CD8-positive, alpha-beta memory T cell (primary cell): ENCODE measurements around the gene ZNF862. TPM values are rescaled to one million over a fixed set of nuclear protein-coding genes. Genes with fewer than 3 reads are reported as not detected.

Experiments
- CTCF ChIA-PET: fragments of 350-600 bp; sonication (Branson Sonifier 250); formaldehyde crosslinking; loops from one replicate; lab custom pipeline; 2021; ENCODE audit warnings: antibody characterized with exemption; lab: Charles Lee
- POLR2A ChIA-PET: fragments of 350-600 bp; sonication (Branson Sonifier 250); formaldehyde crosslinking; loops from one replicate; lab custom pipeline; 2021; ENCODE audit warnings: antibody characterized with exemption; lab: Charles Lee
- DNase-seq, 5 donors: peaks; one replicate each; pipeline versions ENCODE4 v3.0.0 to v3.0.0-alpha.2; 2020 to 2022; ENCODE audit warnings: mixed read lengths in 1 of 5
- H3K27ac ChIP-seq: one replicate; pipeline ENCODE4 v1.7.0; 2013; ENCODE audit warnings: low read depth, mild to moderate bottlenecking, low read length, moderate library complexity
- H3K27me3 ChIP-seq: 2 replicates; pipeline ENCODE4 v1.7.0; 2013; ENCODE audit warnings: low read length, mild to moderate bottlenecking; ENCODE audit not compliant: insufficient read depth, poor library complexity, severe bottlenecking
- H3K36me3 ChIP-seq: 2 replicates; pipeline ENCODE4 v1.7.0; 2013; ENCODE audit warnings: mild to moderate bottlenecking, low read length, moderate library complexity; ENCODE audit not compliant: insufficient read depth
- H3K4me1 ChIP-seq: 2 replicates; pipeline ENCODE4 v1.7.0; 2013; ENCODE audit warnings: mild to moderate bottlenecking, low read length, moderate library complexity; ENCODE audit not compliant: insufficient read depth
- H3K4me3 ChIP-seq: 2 replicates; pipeline ENCODE4 v1.7.0; 2013; ENCODE audit warnings: mild to moderate bottlenecking, low read length
- H3K9me3 ChIP-seq: 2 replicates; pipeline ENCODE4 v1.7.0; 2013; ENCODE audit warnings: mild to moderate bottlenecking, low read length
- H3K27ac Mint-ChIP-seq, 8 donors: one replicate each; pipeline ENCODE4 v1.8.0; 2020 to 2021; ENCODE audit warnings: mixed read lengths in 8 of 8, mild to moderate bottlenecking in 6 of 8, inconsistent platforms in 3 of 8, moderate library complexity in 3 of 8
- H3K27me3 Mint-ChIP-seq, 2 donors: one replicate each; pipeline ENCODE4 v1.8.0; 2020 to 2021; ENCODE audit warnings: mixed read lengths in 2 of 2, mild to moderate bottlenecking in 1 of 2, moderate library complexity in 1 of 2
- H3K36me3 Mint-ChIP-seq, 3 donors: one replicate each; pipeline ENCODE4 v1.8.0; 2020 to 2021; ENCODE audit warnings: mixed read lengths in 3 of 3, inconsistent platforms in 1 of 3, mild to moderate bottlenecking in 1 of 3
- H3K4me1 Mint-ChIP-seq, 3 donors: one replicate each; pipeline ENCODE4 v1.8.0; 2020 to 2021; ENCODE audit warnings: mixed read lengths in 3 of 3, inconsistent platforms in 1 of 3, mild to moderate bottlenecking in 1 of 3
- H3K4me3 Mint-ChIP-seq, 7 donors: one replicate each; pipeline ENCODE4 v1.8.0; 2020 to 2021; ENCODE audit warnings: mixed read lengths in 7 of 7, mild to moderate bottlenecking in 6 of 7, moderate library complexity in 4 of 7, inconsistent platforms in 2 of 7
- H3K9me3 Mint-ChIP-seq, 5 donors: one replicate each; pipeline ENCODE4 v1.8.0; 2020 to 2022; ENCODE audit warnings: mixed read lengths in 5 of 5, mild to moderate bottlenecking in 3 of 5, moderate library complexity in 2 of 5, inconsistent platforms in 1 of 5
- polyA plus RNA-seq: library from polyadenylated mRNA; unstranded; fragments of 300-500 nt; fragmentation: Illumina TruSeq; gene quantifications from one replicate; pipeline ENCODE4 v1.2.3, GENCODE V29; 2021
- total RNA-seq, 2 experiments: library from RNA; stranded (reverse); gene quantifications; one replicate each; pipeline ENCODE4 v1.2.3, GENCODE V29; 2021

Gene ZNF862
- total and polyA plus RNA-seq, 3 experiments from 2014 or later, result 6.8 to 13.2 (median 12.3) TPM

GRCh38 chr7:149854611-149855360 lies 16.6 kb downstream of the ZNF862 start:
- Histone ChIP-seq H3K27ac (no peak overlapping the region), H3K4me1 (peaks cover 42% of the 10 kb centered on the region), H3K36me3 (no peaks in the 10 kb centered on the region), H3K27me3 (no peaks in the 10 kb centered on the region), H3K9me3 (no peaks in the 10 kb centered on the region), H3K4me3 (no peak overlapping the region)
- ChIA-PET CTCF (interaction anchor here (1.3 kb wide), 1 partner anchor 22 kb away, joined by 3 read pairs; no protein-coding TSS in a partner anchor), POLR2A (no interaction called here)
- no peak overlapping the region for H3K4me3 Mint-ChIP-seq
- no peaks in the 10 kb centered on the region for H3K9me3 Mint-ChIP-seq
- H3K27ac Mint-ChIP-seq, result peak overlapping the region in 4 of 8 donors; percentile 51 to 77 (median 62)
- H3K36me3 Mint-ChIP-seq, result peaks cover 3 to 51% (median 5%) of the 10 kb centered on the region in 3 donors
- DNase-seq, result peak in 1 of 5 donors; percentile 47
- peaks cover 0 to 1% of the 10 kb centered on the region in 2 donors for H3K27me3 Mint-ChIP-seq
- peaks cover 29 to 43% (median 32%) of the 10 kb centered on the region in 3 donors for H3K4me1 Mint-ChIP-seq

DNA sequence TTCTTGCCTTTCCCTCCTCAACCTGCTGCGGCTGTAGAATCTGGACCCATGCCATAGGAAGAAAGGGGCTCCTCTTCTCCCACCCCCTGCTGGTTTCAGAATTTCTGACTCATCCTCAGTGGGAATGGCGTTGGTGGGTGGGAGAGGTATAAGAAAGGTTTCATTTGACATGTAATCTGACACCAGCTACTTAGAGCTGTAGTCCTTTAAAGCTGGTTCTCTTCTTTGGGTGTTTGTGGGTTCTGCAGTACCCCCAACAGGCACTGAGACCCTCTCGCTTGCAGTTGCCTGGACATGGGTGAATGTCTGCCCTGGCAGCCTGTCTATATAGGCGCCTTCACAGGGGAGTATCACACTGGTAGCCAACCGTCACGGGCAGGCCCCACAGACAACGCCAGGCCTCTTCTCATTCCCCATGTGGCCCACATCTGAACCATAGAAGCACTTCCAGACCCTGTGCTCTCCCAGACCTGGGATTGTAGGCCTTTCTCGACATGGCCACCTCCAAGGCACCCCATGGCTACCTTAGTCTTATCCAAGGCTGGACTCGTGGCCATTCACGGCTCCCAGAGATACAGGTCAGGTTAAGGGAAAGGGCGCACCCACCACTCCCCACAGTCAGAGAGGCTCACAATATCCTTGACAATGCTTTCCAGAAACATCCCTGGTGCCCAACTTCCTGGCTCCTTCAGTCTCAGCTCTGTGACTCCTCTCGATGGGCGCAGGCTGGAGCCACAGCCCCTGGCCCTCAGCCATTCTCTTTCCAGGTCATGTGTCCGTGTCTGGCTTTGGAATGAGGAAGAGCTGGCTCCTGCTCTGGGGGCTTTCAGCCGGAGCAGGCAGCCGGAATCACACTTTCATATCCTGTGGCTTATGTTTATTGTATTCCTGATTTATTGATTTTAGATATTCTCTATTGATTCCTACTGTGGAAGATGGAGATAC lies 17.5 kb downstream of the ZNF862 start:
- ChIA-PET POLR2A (no interaction called here), CTCF (interaction anchor here (1.3 kb wide), 1 partner anchor 21 kb away, joined by 3 read pairs; no protein-coding TSS in a partner anchor)
- Histone ChIP-seq H3K4me3 (no peak overlapping the region), H3K4me1 (peaks cover 42% of the 10 kb centered on the region), H3K27ac (no peak overlapping the region), H3K27me3 (no peaks in the 10 kb centered on the region), H3K36me3 (peaks cover 8% of the 10 kb centered on the region), H3K9me3 (no peaks in the 10 kb centered on the region)
- Mint-ChIP-seq H3K4me1 (peaks cover 32 to 43% (median 34%) of the 10 kb centered on the region in 3 donors), H3K27me3 (peaks cover 0 to 1% of the 10 kb centered on the region in 2 donors), H3K27ac (peak overlapping the region in 4 of 8 donors; percentile 50 to 84 (median 66)), H3K36me3 (peaks cover 11 to 52% (median 13%) of the 10 kb centered on the region in 3 donors), H3K4me3 (no peak overlapping the region), H3K9me3 (no peaks in the 10 kb centered on the region)
- peak in 1 of 5 donors; percentile 18 for DNase-seq

DNA sequence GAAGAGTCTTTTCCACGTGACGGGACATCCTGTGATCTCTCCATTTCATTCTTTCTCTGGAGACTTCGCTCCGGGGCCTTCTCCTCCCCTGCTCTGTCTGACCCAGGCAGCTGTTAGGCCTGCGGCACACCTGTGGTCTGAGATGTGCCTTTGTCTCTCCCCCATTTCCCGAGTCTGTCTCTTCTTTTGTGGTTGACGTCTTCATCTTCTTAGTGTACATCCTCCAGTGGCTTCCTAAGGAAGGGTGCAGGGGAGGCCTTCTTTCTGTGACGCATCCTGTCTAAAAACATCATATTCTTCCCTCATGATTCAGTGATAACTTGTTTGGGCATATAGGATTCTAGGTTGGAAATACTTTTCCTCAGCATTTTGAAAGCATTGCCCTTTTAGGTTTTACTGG lies 18.4 kb downstream of the ZNF862 start:
- peak in 3 of 5 donors; percentile 14 to 61 (median 15) for DNase-seq
- peak overlapping the region in 3 of 7 donors; percentile 17 to 74 (median 37) for H3K4me3 Mint-ChIP-seq
- ChIA-PET CTCF (no interaction called here), POLR2A (no interaction called here)
- no peaks in the 10 kb centered on the region for H3K9me3 Mint-ChIP-seq
- H3K27me3 ChIP-seq, result no peaks in the 10 kb centered on the region
- peaks cover 32 to 43% (median 34%) of the 10 kb centered on the region in 3 donors for H3K4me1 Mint-ChIP-seq
- peaks cover 42% of the 10 kb centered on the region for H3K4me1 ChIP-seq
- H3K27me3 Mint-ChIP-seq, result peaks cover 0 to 1% of the 10 kb centered on the region in 2 donors
- H3K27ac Mint-ChIP-seq, result peak overlapping the region; percentile 5 to 84 (median 43)
- H3K27ac ChIP-seq, result no peak overlapping the region
- H3K36me3 Mint-ChIP-seq, result peaks cover 13 to 56% (median 14%) of the 10 kb centered on the region in 3 donors
- H3K9me3 ChIP-seq, result no peaks in the 10 kb centered on the region
- no peak overlapping the region for H3K4me3 ChIP-seq
- peaks cover 10% of the 10 kb centered on the region for H3K36me3 ChIP-seq

GRCh38 chr7:149859369-149859768 lies 21.2 kb downstream of the ZNF862 start:
- H3K27me3 ChIP-seq, result no peaks in the 10 kb centered on the region
- H3K36me3 ChIP-seq, result peaks cover 10% of the 10 kb centered on the region
- ChIA-PET CTCF (no interaction called here), POLR2A (no interaction called here)
- DNase-seq, result peak in 1 of 5 donors; percentile 19
- H3K4me3 ChIP-seq, result no peak overlapping the region
- H3K4me1 Mint-ChIP-seq, result peaks cover 36 to 53% (median 46%) of the 10 kb centered on the region in 3 donors
- no peak overlapping the region for H3K27ac ChIP-seq
- H3K9me3 Mint-ChIP-seq, result no peaks in the 10 kb centered on the region
- H3K4me1 ChIP-seq, result peaks cover 58% of the 10 kb centered on the region
- H3K27me3 Mint-ChIP-seq, result peaks cover 0 to 1% of the 10 kb centered on the region in 2 donors
- no peak overlapping the region for H3K4me3 Mint-ChIP-seq
- H3K36me3 Mint-ChIP-seq, result peaks cover 10 to 61% (median 16%) of the 10 kb centered on the region in 3 donors
- no peaks in the 10 kb centered on the region for H3K9me3 ChIP-seq
- H3K27ac Mint-ChIP-seq, result peak overlapping the region in 1 of 8 donors; percentile 27

- peaks cover 0 to 1% of the 10 kb centered on the region in 2 donors for H3K27me3 Mint-ChIP-seq
- H3K27ac Mint-ChIP-seq, result peak overlapping the region in 3 of 8 donors; percentile 17 to 41 (median 29)
- H3K36me3 Mint-ChIP-seq, result peaks cover 10 to 62% (median 16%) of the 10 kb centered on the region in 3 donors
- Histone ChIP-seq H3K4me1 (peaks cover 58% of the 10 kb centered on the region), H3K9me3 (no peaks in the 10 kb centered on the region), H3K36me3 (peaks cover 10% of the 10 kb centered on the region), H3K27me3 (no peaks in the 10 kb centered on the region), H3K27ac (no peak overlapping the region), H3K4me3 (no peak overlapping the region)
- H3K4me3 Mint-ChIP-seq, result no peak overlapping the region
- ChIA-PET CTCF (no interaction called here), POLR2A (no interaction called here)
- peak in 1 of 5 donors; percentile 8 for DNase-seq
- peaks cover 31 to 52% (median 48%) of the 10 kb centered on the region in 3 donors for H3K4me1 Mint-ChIP-seq
- no peaks in the 10 kb centered on the region for H3K9me3 Mint-ChIP-seq
These were observed 21.7 kb downstream of the ZNF862 start for GRCh38 chr7:149859876-149860275.

GRCh38 chr7:149860821-149861727 lies 22.9 kb downstream of the ZNF862 start:
- Histone ChIP-seq H3K27ac (no peak overlapping the region), H3K36me3 (peaks cover 10% of the 10 kb centered on the region), H3K4me3 (no peak overlapping the region), H3K27me3 (no peaks in the 10 kb centered on the region), H3K4me1 (peaks cover 58% of the 10 kb centered on the region), H3K9me3 (no peaks in the 10 kb centered on the region)
- Mint-ChIP-seq H3K36me3 (peaks cover 10 to 66% (median 16%) of the 10 kb centered on the region in 3 donors), H3K4me3 (no peak overlapping the region), H3K27ac (no peak overlapping the region), H3K4me1 (peaks cover 33 to 53% (median 49%) of the 10 kb centered on the region in 3 donors), H3K9me3 (no peaks in the 10 kb centered on the region), H3K27me3 (peaks cover 0 to 1% of the 10 kb centered on the region in 2 donors)
- CTCF ChIA-PET, result interaction anchor here (0.6 to 2.2 kb wide), 6 partner anchors 10 to 40 kb away, joined by 3 to 14 read pairs (median 4); partner anchors contain the start of gene ZNF862
- POLR2A ChIA-PET, result no interaction called here
- DNase-seq, result peak in 1 of 5 donors; percentile 52

- Mint-ChIP-seq H3K36me3 (peaks cover 10 to 61% (median 16%) of the 10 kb centered on the region in 3 donors), H3K4me1 (peaks cover 33 to 53% (median 49%) of the 10 kb centered on the region in 3 donors), H3K27ac (peak overlapping the region in 1 of 8 donors; percentile 46), H3K4me3 (no peak overlapping the region), H3K9me3 (no peaks in the 10 kb centered on the region), H3K27me3 (peaks cover 0 to 1% of the 10 kb centered on the region in 2 donors)
- Histone ChIP-seq H3K4me3 (no peak overlapping the region), H3K36me3 (peaks cover 10% of the 10 kb centered on the region), H3K27me3 (no peaks in the 10 kb centered on the region), H3K4me1 (peaks cover 58% of the 10 kb centered on the region), H3K27ac (no peak overlapping the region), H3K9me3 (no peaks in the 10 kb centered on the region)
- ChIA-PET CTCF (interaction anchor here (0.8 to 2.2 kb wide), 5 partner anchors 9 to 27 kb away, joined by 3 to 14 read pairs (median 3); partner anchors contain the start of gene ZNF862), POLR2A (no interaction called here)
- peak in 1 of 5 donors; percentile 37 for DNase-seq
These were observed 23.5 kb downstream of the ZNF862 start for GRCh38 chr7:149861728-149862045.
